ENCODE results near the gene TRIM45. TPM values are rescaled to one million over a fixed set of nuclear protein-coding genes. Genes with fewer than 3 reads are reported as not detected.

TRIM45 gene
- total RNA-seq, 1 experiment from 2014 or later, result 3.2 TPM

GRCh38 chr1:117130526-117130925 lies 9.0 kb upstream of the TRIM45 start:
- H3K36me3 ChIP-seq (ENCODE audit: insufficient read depth, low read length, poor library complexity, severe bottlenecking), result no peaks in the 10 kb centered on the region
- CTCF ChIA-PET, result no interaction called here
- H3K9me3 ChIP-seq (ENCODE audit: low read depth, low read length, poor library complexity, severe bottlenecking), result no peaks in the 10 kb centered on the region
- intact Hi-C loops (cut with micrococcal nuclease; ENCODE audit: unreplicated experiment), result no loop called here
- H3K4me1 ChIP-seq (ENCODE audit: insufficient read depth, low read length, poor library complexity, severe bottlenecking), result no peaks in the 10 kb centered on the region
- no peak overlapping the region for H3K4me3 ChIP-seq (ENCODE audit: low read depth, low read length, poor library complexity, severe bottlenecking)
- H3K27me3 ChIP-seq (replicated peaks; ENCODE audit: insufficient read depth, low read depth, low read length, poor library complexity), result peaks cover 6% of the 10 kb centered on the region
- POLR2A ChIA-PET (ENCODE audit: low non-redundant PET), result no interaction called here
- BruUV-seq (replicated peaks), result no TSS peak
- TF ChIP-seq EZH2 (IDR thresholded peaks at IDR 0.05; ENCODE audit: borderline replicate concordance, low read depth, low read length, poor library complexity, severe bottlenecking) (no peak), CTCF (conservative IDR thresholded peaks at IDR 0.05; ENCODE audit: low read depth, low read length) (no peak)
- no peak overlapping the region for H3K27ac ChIP-seq (ENCODE audit: low read depth, low read length, poor library complexity, severe bottlenecking)
- DNase-seq (ENCODE audit: low spot score), result no peak

- Histone ChIP-seq H3K27ac (ENCODE audit: low read depth, low read length, poor library complexity, severe bottlenecking) (no peak overlapping the region), H3K27me3 (replicated peaks; ENCODE audit: insufficient read depth, low read depth, low read length, poor library complexity) (peaks cover 8% of the 10 kb centered on the region), H3K9me3 (ENCODE audit: low read depth, low read length, poor library complexity, severe bottlenecking) (no peaks in the 10 kb centered on the region), H3K4me3 (ENCODE audit: low read depth, low read length, poor library complexity, severe bottlenecking) (no peak overlapping the region), H3K4me1 (ENCODE audit: insufficient read depth, low read length, poor library complexity, severe bottlenecking) (no peaks in the 10 kb centered on the region), H3K36me3 (ENCODE audit: insufficient read depth, low read length, poor library complexity, severe bottlenecking) (no peaks in the 10 kb centered on the region)
- POLR2A ChIA-PET (ENCODE audit: low non-redundant PET), result no interaction called here
- DNase-seq (ENCODE audit: low spot score), result peak; percentile 61
- CTCF ChIA-PET, result interaction anchor here (0.8 to 2.1 kb wide), 7 partner anchors 13 to 533 kb away, joined by 3 to 18 read pairs (median 3); no protein-coding TSS in a partner anchor
- intact Hi-C loops (cut with micrococcal nuclease; ENCODE audit: unreplicated experiment), result no loop called here
- TF ChIP-seq EZH2 (IDR thresholded peaks at IDR 0.05; ENCODE audit: borderline replicate concordance, low read depth, low read length, poor library complexity, severe bottlenecking) (no peak), CTCF (conservative IDR thresholded peaks at IDR 0.05; ENCODE audit: low read depth, low read length) (peak; percentile 68)
- no TSS peak for BruUV-seq (replicated peaks)
Observed at GRCh38 chr1:117128323-117129079, 7.0 kb upstream of the TRIM45 start.

GRCh38 chr1:117127795-117128194 lies 6.2 kb upstream of the TRIM45 start:
- no peak for DNase-seq (ENCODE audit: low spot score)
- intact Hi-C loops (cut with micrococcal nuclease; ENCODE audit: unreplicated experiment), result no loop called here
- Histone ChIP-seq H3K27ac (ENCODE audit: low read depth, low read length, poor library complexity, severe bottlenecking) (no peak overlapping the region), H3K9me3 (ENCODE audit: low read depth, low read length, poor library complexity, severe bottlenecking) (no peaks in the 10 kb centered on the region), H3K4me3 (ENCODE audit: low read depth, low read length, poor library complexity, severe bottlenecking) (no peak overlapping the region), H3K27me3 (replicated peaks; ENCODE audit: insufficient read depth, low read depth, low read length, poor library complexity) (peaks cover 8% of the 10 kb centered on the region), H3K4me1 (ENCODE audit: insufficient read depth, low read length, poor library complexity, severe bottlenecking) (no peaks in the 10 kb centered on the region), H3K36me3 (ENCODE audit: insufficient read depth, low read length, poor library complexity, severe bottlenecking) (no peaks in the 10 kb centered on the region)
- no TSS peak for BruUV-seq (replicated peaks)
- ChIA-PET CTCF (interaction anchor here (2.1 kb wide), 1 partner anchor 157 kb away, joined by 18 read pairs; no protein-coding TSS in a partner anchor), POLR2A (ENCODE audit: low non-redundant PET) (no interaction called here)
- no peak for TF ChIP-seq EZH2 (IDR thresholded peaks at IDR 0.05; ENCODE audit: borderline replicate concordance, low read depth, low read length, poor library complexity, severe bottlenecking)
- no peak for TF ChIP-seq CTCF (conservative IDR thresholded peaks at IDR 0.05; ENCODE audit: low read depth, low read length)
